Aorta (tissue), 5 donors: ENCODE measurements around the gene TSPAN10. TPM values are rescaled to one million over a fixed set of nuclear protein-coding genes. Genes with fewer than 3 reads are reported as not detected.
"Not testable (repeated sequence)": the region's sequence is repeated elsewhere in the genome, so short reads cannot be mapped to it uniquely, and the experiment has no call there.

Source experiments
- ATAC-seq: fragments of 200-7000 bp; cut with Tn5 transposase; one replicate; pipeline ENCODE4 v1.9.1; 2022; ENCODE audit warnings: moderate library complexity; ENCODE audit not compliant: low FRiP score
- DNase-seq, 2 donors: peaks; one replicate each; pipeline ENCODE4 v3.0.0-alpha.2; 2020
- H3K27ac ChIP-seq, 2 donors: one replicate each; pipeline ENCODE4 v1.5.1; 2013; ENCODE audit warnings: low read length in 2 of 2, mild to moderate bottlenecking in 2 of 2, moderate library complexity in 2 of 2, control low read depth in 1 of 2, inconsistent platforms in 1 of 2, low read depth in 1 of 2
- H3K27me3 ChIP-seq, 2 donors: one replicate each; pipeline ENCODE4 v1.6.1; 2013; ENCODE audit warnings: control low read depth in 1 of 2, low read length in 1 of 2, mild to moderate bottlenecking in 1 of 2, moderate library complexity in 1 of 2; ENCODE audit not compliant: insufficient read depth in 2 of 2, control insufficient read depth in 1 of 2
- H3K36me3 ChIP-seq, 2 donors: one replicate each; pipeline ENCODE4 v1.6.1; 2013; ENCODE audit warnings: control low read depth in 1 of 2, low read length in 1 of 2, mild to moderate bottlenecking in 1 of 2; ENCODE audit not compliant: insufficient read depth in 2 of 2, control insufficient read depth in 1 of 2
- H3K4me1 ChIP-seq, 2 donors: one replicate each; pipeline ENCODE4 v1.6.1; 2013; ENCODE audit warnings: low read length in 2 of 2, control low read depth in 1 of 2, mild to moderate bottlenecking in 1 of 2, moderate library complexity in 1 of 2; ENCODE audit not compliant: insufficient read depth in 2 of 2, control insufficient read depth in 1 of 2
- H3K4me3 ChIP-seq, 2 donors: one replicate each; pipeline ENCODE4 v1.5.1; 2013; ENCODE audit warnings: low read length in 2 of 2, control low read depth in 1 of 2, mild to moderate bottlenecking in 1 of 2
- H3K9me3 ChIP-seq: one replicate; pipeline ENCODE4 v1.6.1; 2013; ENCODE audit warnings: mild to moderate bottlenecking, low read length; ENCODE audit not compliant: control insufficient read depth
- WGBS, 2 donors: extraction: QIAGEN DNeasy Blood & Tissue Kit; methylation state at CpG; one replicate each; pipeline ENCODE4 v1.1.7; 2013; 5-methylcytosine and 5-hydroxymethylcytosine counted together
- intact Hi-C, 2 donors: fragments of 100-400 bp; cut with DNase I; formaldehyde crosslinking; loops; one replicate each; pipeline versions ENCODE4 v1.14.2 to v1.15.0; 2022
- polyA plus RNA-seq, 2 donors: library from polyadenylated mRNA; stranded (reverse); fragments of 200-250 nt; gene quantifications; one replicate each; pipeline ENCODE4 v1.2.3, GENCODE V29; 2013
- total RNA-seq, 2 donors: library from RNA; stranded (reverse); fragmentation: NEBNext Ultra II Directional; extraction: Animal tissue kit (Norgen Biotek cat#: 25700); gene quantifications; one replicate each; pipeline ENCODE4 v1.2.1, GENCODE V29; 2021
- donor health status: healthy with polysubstance abuse.
- donor health status: Bipolar disorder and iron deficiency.
- donor health status: DM: no; HTN: no; CAD: no.
- donor health status: DM: no; HTN: no; CAD: no.
- donor health status: DM: yes; HTN: yes; CAD: no.

The TSPAN10 gene
- total and polyA plus RNA-seq, 4 donors: 0.25 to 0.66 (median 0.29) TPM

GRCh38 chr17:81618307-81618706 lies 18.7 kb upstream of the TSPAN10 start:
- 96 to 97% methylated on average over 9 to 30 of the region's 36 CpGs for WGBS, 2 donors
- ATAC-seq, DNase-seq: not testable (repeated sequence)

GRCh38 chr17:81621494-81622130 lies 15.4 kb upstream of the TSPAN10 start:
- no peak for DNase-seq
- no peak for ATAC-seq
- H3K4me3 ChIP-seq: no peak overlapping the region
- no peak overlapping the region for H3K27ac ChIP-seq
- 67 to 71% methylated on average over 11 of the region's 11 CpGs for WGBS, 2 donors
- intact Hi-C loops: no loop called here
- no peaks in the 10 kb centered on the region for H3K27me3 ChIP-seq
- no peaks in the 10 kb centered on the region for H3K4me1 ChIP-seq
- peaks cover 6 to 15% of the 10 kb centered on the region in 2 donors for H3K36me3 ChIP-seq
- H3K9me3 ChIP-seq: no peaks in the 10 kb centered on the region

More at GRCh38 chr17:81618307-81618706, 18.7 kb upstream of the TSPAN10 start:
- H3K9me3 ChIP-seq, H3K4me1 ChIP-seq, H3K27ac ChIP-seq, intact Hi-C loops, H3K4me3 ChIP-seq, H3K27me3 ChIP-seq: not testable (repeated sequence)
- H3K36me3 ChIP-seq: peaks cover 0 to 13% of the 10 kb centered on the region in 2 donors

- Histone ChIP-seq H3K27me3 (no peaks in the 10 kb centered on the region), H3K27ac (no peak overlapping the region), H3K9me3 (no peaks in the 10 kb centered on the region), H3K4me1 (peaks cover 0 to under 1% of the 10 kb centered on the region in 2 donors), H3K36me3 (peaks cover 2 to 7% of the 10 kb centered on the region in 2 donors), H3K4me3 (no peak overlapping the region)
- ATAC-seq (no peak), DNase-seq (no peak)
- WGBS, 2 donors: 83% methylated on average over 8 of the region's 8 CpGs
- intact Hi-C loops: no loop called here
Observed at GRCh38 chr17:81630274-81630673, 6.7 kb upstream of the TSPAN10 start.

- H3K27ac ChIP-seq: no peak overlapping the region
- 80 to 90% methylated on average over 7 of the region's 7 CpGs for WGBS, 2 donors
- no peak for ATAC-seq
- intact Hi-C loops: no loop called here
- no peaks in the 10 kb centered on the region for H3K9me3 ChIP-seq
- H3K36me3 ChIP-seq: peaks cover 2 to 7% of the 10 kb centered on the region in 2 donors
- H3K27me3 ChIP-seq: no peaks in the 10 kb centered on the region
- H3K4me3 ChIP-seq: no peak overlapping the region
- no peak for DNase-seq
- H3K4me1 ChIP-seq: peaks cover 0 to 2% of the 10 kb centered on the region in 2 donors
Observed at GRCh38 chr17:81631482-81631881, 5.5 kb upstream of the TSPAN10 start.

GRCh38 chr17:81635431-81635830 lies 1.6 kb upstream of the TSPAN10 start:
- ATAC-seq (no peak), DNase-seq (no peak)
- no peaks in the 10 kb centered on the region for H3K27me3 ChIP-seq
- H3K36me3 ChIP-seq: peaks cover 0 to 2% of the 10 kb centered on the region in 2 donors
- H3K4me1 ChIP-seq: peaks cover 0 to 2% of the 10 kb centered on the region in 2 donors
- intact Hi-C loops: no loop called here
- no peak overlapping the region for H3K27ac ChIP-seq
- H3K9me3 ChIP-seq: no peaks in the 10 kb centered on the region
- H3K4me3 ChIP-seq: peak overlapping the region in 1 of 2 donors; percentile 99
- 85 to 89% methylated on average over 5 of the region's 5 CpGs for WGBS, 2 donors

- Histone ChIP-seq H3K4me3 (peak overlapping the region; percentile 51 to 99), H3K9me3 (no peaks in the 10 kb centered on the region), H3K36me3 (peaks cover 0 to 2% of the 10 kb centered on the region in 2 donors), H3K27ac (peak overlapping the region in 1 of 2 donors; percentile 61), H3K27me3 (no peaks in the 10 kb centered on the region), H3K4me1 (peaks cover 0 to 2% of the 10 kb centered on the region in 2 donors)
- 30 to 36% methylated on average over 18 of the region's 18 CpGs for WGBS, 2 donors
- no peak for ATAC-seq
- intact Hi-C loops: no loop called here
- DNase-seq: no peak
Observed at GRCh38 chr17:81635973-81636504, 957 bp upstream of the TSPAN10 start.

- no peaks in the 10 kb centered on the region for H3K27me3 ChIP-seq
- H3K36me3 ChIP-seq: no peaks in the 10 kb centered on the region
- intact Hi-C loops: no loop called here
- H3K27ac ChIP-seq: no peak overlapping the region
- ATAC-seq (no peak), DNase-seq (no peak)
- no peaks in the 10 kb centered on the region for H3K9me3 ChIP-seq
- H3K4me1 ChIP-seq: peaks cover 0 to 2% of the 10 kb centered on the region in 2 donors
- H3K4me3 ChIP-seq: no peak overlapping the region
- WGBS, 2 donors: 83 to 84% methylated on average over 4 of the region's 4 CpGs
Observed at GRCh38 chr17:81638683-81639082, 1.7 kb downstream of the TSPAN10 start.

GRCh38 chr17:81640011-81640410 lies 3.0 kb downstream of the TSPAN10 start:
- H3K4me3 ChIP-seq: no peak overlapping the region
- no peak for ATAC-seq
- no peaks in the 10 kb centered on the region for H3K36me3 ChIP-seq
- no peak for DNase-seq
- intact Hi-C loops: no loop called here
- H3K27ac ChIP-seq: no peak overlapping the region
- H3K9me3 ChIP-seq: no peaks in the 10 kb centered on the region
- 89 to 92% methylated on average over 9 of the region's 9 CpGs for WGBS, 2 donors
- H3K27me3 ChIP-seq: no peaks in the 10 kb centered on the region
- peaks cover 0 to 2% of the 10 kb centered on the region in 2 donors for H3K4me1 ChIP-seq
